Panc1 (cell line): ENCODE results near the gene ANKH.
"Not testable (repeated sequence)": the region's sequence is repeated elsewhere in the genome, so short reads cannot be mapped to it uniquely, and the experiment has no call there.

Experiments used
- CTCF ChIP-seq: fragments of 450-650 bp; IDR thresholded peaks from 2 replicates; pipeline ENCODE4 v1.5.1; 2017; ENCODE audit warnings: mild to moderate bottlenecking
- POLR2AphosphoS5 ChIP-seq: IDR thresholded peaks from 2 replicates; pipeline ENCODE4 v1.6.1; 2012; ENCODE audit warnings: mild to moderate bottlenecking, low read depth, low read length, moderate library complexity
- REST ChIP-seq, 2 experiments: IDR thresholded peaks; 2 replicates each; pipeline ENCODE4 v1.6.1; 2011 to 2012; ENCODE audit warnings: low read depth in 2 of 2, control low read depth in 1 of 2, low read length in 1 of 2, mild to moderate bottlenecking in 1 of 2, moderate library complexity in 1 of 2; ENCODE audit not compliant: insufficient read depth in 1 of 2
- SIN3A ChIP-seq: IDR thresholded peaks from 2 replicates; pipeline ENCODE4 v1.6.1; 2012; ENCODE audit warnings: low read depth, mild to moderate bottlenecking, low read length, moderate library complexity, borderline replicate concordance; ENCODE audit not compliant: insufficient read depth

GRCh38 chr5:14837423-14838122, 34.0 kb downstream of the ANKH start:
- TF ChIP-seq CTCF; REST (IDR thresholded peaks at IDR 0.05; ENCODE audit: insufficient read depth in 1 of 2, low read depth in 2 of 2, low read length in 1 of 2); SIN3A; POLR2AphosphoS5: not testable (repeated sequence)
